Activated CD8-positive, alpha-beta memory T cell treated with anti-CD3 and anti-CD28 coated beads, Interleukin-2, amount 50 U/mL, for 24 hours (primary cell): ENCODE results near the gene ADAMTS6.
"Not testable (repeated sequence)": the region's sequence is repeated elsewhere in the genome, so short reads cannot be mapped to it uniquely, and the experiment has no call there.

Source experiments
- DNase-seq: peaks from one replicate; pipeline ENCODE4 v3.0.0-alpha.2; 2020; ENCODE audit errors: extremely low read depth

The ADAMTS6 gene

GRCh38 chr5:65364907-65365306 lies 116.8 kb downstream of the ADAMTS6 start:
- DNase-seq = no peak

- DNase-seq = no peak
Measured at GRCh38 chr5:65363499-65363898, 118.2 kb downstream of the ADAMTS6 start.

GRCh38 chr5:65359981-65360380 lies 121.7 kb downstream of the ADAMTS6 start:
- no peak for DNase-seq

GRCh38 chr5:65359569-65359968 lies 122.2 kb downstream of the ADAMTS6 start:
- DNase-seq = no peak

GRCh38 chr5:65356274-65356673 lies 125.4 kb downstream of the ADAMTS6 start:
- no peak for DNase-seq

GRCh38 chr5:65355301-65355700 lies 126.4 kb downstream of the ADAMTS6 start:
- no peak for DNase-seq

- DNase-seq = no peak
Measured at GRCh38 chr5:65341835-65342234, 139.9 kb downstream of the ADAMTS6 start.

- no peak for DNase-seq
Measured at GRCh38 chr5:65338606-65339151, 143.0 kb downstream of the ADAMTS6 start.

GRCh38 chr5:65334077-65334476 lies 147.6 kb downstream of the ADAMTS6 start:
- no peak for DNase-seq

GRCh38 chr5:65332591-65332990 lies 149.1 kb downstream of the ADAMTS6 start:
- DNase-seq = no peak

GRCh38 chr5:65329266-65329665 lies 152.5 kb downstream of the ADAMTS6 start:
- DNase-seq = no peak

- DNase-seq = no peak
Measured at GRCh38 chr5:65327582-65327981, 154.1 kb downstream of the ADAMTS6 start.

- no peak for DNase-seq
Measured at GRCh38 chr5:65326922-65327321, 154.8 kb downstream of the ADAMTS6 start.

GRCh38 chr5:65324226-65324625 lies 157.5 kb downstream of the ADAMTS6 start:
- DNase-seq = no peak

GRCh38 chr5:65320704-65321103 lies 161.0 kb downstream of the ADAMTS6 start:
- not testable (repeated sequence) for DNase-seq

- DNase-seq = no peak
Measured at GRCh38 chr5:65320250-65320649, 161.5 kb downstream of the ADAMTS6 start.

- no peak for DNase-seq
Measured at GRCh38 chr5:65307931-65308330, 173.8 kb downstream of the ADAMTS6 start.

- no peak for DNase-seq
Measured at GRCh38 chr5:65307088-65307487, 174.6 kb downstream of the ADAMTS6 start.

GRCh38 chr5:65305913-65306312 lies 175.8 kb downstream of the ADAMTS6 start:
- no peak for DNase-seq

- DNase-seq = no peak
Measured at GRCh38 chr5:65299861-65300260, 181.9 kb downstream of the ADAMTS6 start.

- DNase-seq = no peak
Measured at GRCh38 chr5:65296067-65296466, 185.7 kb downstream of the ADAMTS6 start.

- no peak for DNase-seq
Measured at GRCh38 chr5:65292196-65292595, 189.5 kb downstream of the ADAMTS6 start.

- no peak for DNase-seq
Measured at GRCh38 chr5:65290677-65291076, 191.0 kb downstream of the ADAMTS6 start.

- no peak for DNase-seq
Measured at GRCh38 chr5:65288657-65289056, 193.1 kb downstream of the ADAMTS6 start.
